HCT116 (cell line): ENCODE data around the gene ACTN1.

Experiments used
- EZH2 ChIP-seq: fragments of 200-600 bp; sonication (generic); IDR thresholded peaks from 2 replicates; pipeline ENCODE4 v1.6.1; 2017; ENCODE audit warnings: antibody characterized with exemption, mixed run types
- FOSL1 ChIP-seq: IDR thresholded peaks from 2 replicates; pipeline ENCODE4 v1.6.1; 2012; ENCODE audit warnings: low read depth
- POLR2A ChIP-seq: IDR thresholded peaks from 2 replicates; pipeline ENCODE4 v1.7.0; 2011; ENCODE audit warnings: borderline replicate concordance; ENCODE audit not compliant: insufficient read depth, insufficient read length; ENCODE audit errors: extremely low read depth
- SRF ChIP-seq: IDR thresholded peaks from 2 replicates; pipeline ENCODE4 v1.6.1; 2012; ENCODE audit warnings: low read depth
- TF ChIP-seq, protein P1 (sequence below), 3 experiments: fragments of 200-600 bp in 1 of 3; sonication (generic) in 1 of 3; IDR thresholded peaks in 2 of 3; conservative IDR thresholded peaks in 1 of 3; 2 replicates each; pipeline ENCODE4 v1.5.1; 2012 to 2017; ENCODE audit warnings: low read depth in 2 of 3, low read length in 2 of 3, antibody characterized with exemption in 1 of 3, borderline replicate concordance in 1 of 3, control low read depth in 1 of 3, mild to moderate bottlenecking in 1 of 3, mixed read lengths in 1 of 3, mixed run types in 1 of 3, moderate library complexity in 1 of 3; ENCODE audit not compliant: insufficient read depth in 1 of 3

DNA sequence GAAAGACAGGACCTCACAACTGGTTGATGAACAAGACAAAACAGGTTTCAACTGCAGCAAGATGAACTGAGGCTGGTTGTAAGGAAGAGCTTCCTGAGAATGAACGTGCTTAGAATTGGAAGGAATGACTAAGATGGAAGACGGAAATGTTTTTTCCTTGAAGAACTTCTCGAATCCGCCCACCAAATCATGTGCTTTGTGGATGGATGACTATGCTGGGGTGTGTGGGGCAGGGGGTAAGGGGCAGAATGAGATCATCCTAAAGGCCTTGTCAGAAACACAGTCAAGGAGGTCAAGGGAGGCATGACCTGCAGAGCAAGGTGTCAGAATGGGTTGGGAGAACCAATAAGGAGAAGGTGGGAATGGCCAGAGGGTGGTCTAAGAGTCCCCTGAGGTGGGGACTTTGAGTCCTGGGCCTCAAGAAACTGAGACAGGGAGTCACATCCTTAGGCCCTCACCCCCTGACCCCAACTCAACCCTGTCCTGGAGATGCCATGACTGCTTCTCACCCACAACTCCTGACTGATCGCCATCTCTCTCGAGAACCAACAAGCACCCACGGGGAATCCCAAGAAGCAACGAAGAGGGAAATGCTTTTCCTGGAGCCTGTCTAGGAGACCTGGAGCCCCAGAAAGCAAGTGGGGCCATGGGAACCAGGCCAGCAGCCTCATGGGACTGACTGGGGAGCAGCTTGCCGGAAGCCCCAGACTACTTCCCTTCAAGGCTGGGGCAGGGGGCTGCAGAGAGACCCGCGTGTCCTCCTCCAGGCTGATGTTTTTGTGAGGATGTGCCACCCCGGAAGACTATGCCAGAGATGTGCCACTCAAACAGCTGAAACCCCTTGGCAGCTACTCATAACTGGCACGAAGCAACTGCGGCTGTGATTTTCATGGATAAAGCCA lies 84.0 kb downstream of the ACTN1 start:
- TF ChIP-seq FOSL1 (no peak), POLR2A (no peak), EZH2 (no peak), SRF (no peak)
- TF ChIP-seq, protein P1, sequence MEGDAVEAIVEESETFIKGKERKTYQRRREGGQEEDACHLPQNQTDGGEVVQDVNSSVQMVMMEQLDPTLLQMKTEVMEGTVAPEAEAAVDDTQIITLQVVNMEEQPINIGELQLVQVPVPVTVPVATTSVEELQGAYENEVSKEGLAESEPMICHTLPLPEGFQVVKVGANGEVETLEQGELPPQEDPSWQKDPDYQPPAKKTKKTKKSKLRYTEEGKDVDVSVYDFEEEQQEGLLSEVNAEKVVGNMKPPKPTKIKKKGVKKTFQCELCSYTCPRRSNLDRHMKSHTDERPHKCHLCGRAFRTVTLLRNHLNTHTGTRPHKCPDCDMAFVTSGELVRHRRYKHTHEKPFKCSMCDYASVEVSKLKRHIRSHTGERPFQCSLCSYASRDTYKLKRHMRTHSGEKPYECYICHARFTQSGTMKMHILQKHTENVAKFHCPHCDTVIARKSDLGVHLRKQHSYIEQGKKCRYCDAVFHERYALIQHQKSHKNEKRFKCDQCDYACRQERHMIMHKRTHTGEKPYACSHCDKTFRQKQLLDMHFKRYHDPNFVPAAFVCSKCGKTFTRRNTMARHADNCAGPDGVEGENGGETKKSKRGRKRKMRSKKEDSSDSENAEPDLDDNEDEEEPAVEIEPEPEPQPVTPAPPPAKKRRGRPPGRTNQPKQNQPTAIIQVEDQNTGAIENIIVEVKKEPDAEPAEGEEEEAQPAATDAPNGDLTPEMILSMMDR (IDR thresholded peaks at IDR 0.05 in 2 of 3, conservative IDR thresholded peaks at IDR 0.05 in 1 of 3; ENCODE audit: borderline replicate concordance in 1 of 3, insufficient read depth in 1 of 3, low read depth in 2 of 3, low read length in 2 of 3) = no peak
